PC-9 (cell line): ENCODE measurements around the gene PRSS56. TPM values are rescaled to one million over a fixed set of nuclear protein-coding genes. Genes with fewer than 3 reads are reported as not detected.

Experiments
- BruUV-seq: library from RNA; stranded (reverse); fragments of 400-500 nt; replicated peaks from 2 replicates; lab custom pipeline; 2021; lab: Mats Ljungman, UMichigan
- CTCF ChIA-PET: fragments of 300-600 bp; sonication (Branson Sonifier 250); formaldehyde crosslinking; loops from one replicate; lab custom pipeline; 2022; ENCODE audit warnings: antibody characterized with exemption; lab: Charles Lee
- POLR2A ChIA-PET: fragments of 300-600 bp; sonication (Branson Sonifier 250); formaldehyde crosslinking; loops from one replicate; lab custom pipeline; 2022; ENCODE audit warnings: antibody characterized with exemption; ENCODE audit not compliant: unreplicated experiment; lab: Charles Lee
- DNase-seq, 2 experiments: peaks; one replicate each; pipeline versions ENCODE4 v3.0.0 to v3.0.0-alpha.2; 2015 to 2022; ENCODE audit warnings: mixed read lengths in 1 of 2
- H2AFZ ChIP-seq: fragments of 200-600 bp; sonication (generic); 2 replicates; pipeline ENCODE4 v1.8.1; 2017; ENCODE audit warnings: antibody characterized with exemption
- H3F3A ChIP-seq: fragments of 200-600 bp; sonication (generic); 2 replicates; pipeline ENCODE4 v1.8.1; 2017; ENCODE audit warnings: antibody characterized with exemption, mild to moderate bottlenecking, low read depth; ENCODE audit not compliant: insufficient read depth
- H3K27ac ChIP-seq: fragments of 200-600 bp; sonication (generic); 2 replicates; pipeline ENCODE4 v1.6.1; 2016; ENCODE audit warnings: mixed run types
- H3K27me3 ChIP-seq: fragments of 200-600 bp; sonication (generic); 2 replicates; pipeline ENCODE4 v1.6.1; 2016; ENCODE audit warnings: low read depth, mixed run types; ENCODE audit not compliant: insufficient read depth
- H3K36me3 ChIP-seq: fragments of 200-600 bp; sonication (generic); 2 replicates; pipeline ENCODE4 v1.6.1; 2016; ENCODE audit warnings: low read depth, mixed run types
- H3K4me1 ChIP-seq: fragments of 200-600 bp; sonication (generic); replicated peaks from 2 replicates; pipeline ENCODE4 v1.6.1; 2016; ENCODE audit warnings: mixed run types; ENCODE audit not compliant: insufficient read depth
- H3K4me2 ChIP-seq: fragments of 200-600 bp; sonication (generic); 2 replicates; pipeline ENCODE4 v1.6.1; 2017; ENCODE audit warnings: mixed run types
- H3K4me3 ChIP-seq: fragments of 200-600 bp; sonication (generic); 2 replicates; pipeline ENCODE4 v1.6.1; 2016; ENCODE audit warnings: mixed run types
- H3K79me2 ChIP-seq: fragments of 200-600 bp; sonication (generic); 2 replicates; pipeline ENCODE4 v1.6.1; 2017; ENCODE audit warnings: low read depth, mixed run types
- H3K9me2 ChIP-seq: fragments of 200-600 bp; sonication (generic); 2 replicates; pipeline ENCODE4 v1.8.1; 2017; ENCODE audit warnings: mild to moderate bottlenecking; ENCODE audit not compliant: insufficient read depth
- H3K9me3 ChIP-seq: fragments of 200-600 bp; sonication (generic); 2 replicates; pipeline ENCODE4 v1.8.1; 2016; ENCODE audit warnings: low read depth; ENCODE audit not compliant: insufficient read depth
- H4K20me1 ChIP-seq: fragments of 200-600 bp; sonication (generic); 2 replicates; pipeline ENCODE4 v1.8.1; 2017; ENCODE audit not compliant: insufficient read depth
- EZH2 ChIP-seq: fragments of 200-600 bp; sonication (generic); IDR thresholded peaks from 2 replicates; pipeline ENCODE4 v1.8.0; 2017; ENCODE audit warnings: antibody characterized with exemption, low read depth
- intact Hi-C: fragments of 100-400 bp; cut with micrococcal nuclease; formaldehyde crosslinking; loops from one replicate; pipeline ENCODE4 v1.10.0; 2022; ENCODE audit not compliant: unreplicated experiment
- total RNA-seq: library from RNA; stranded (reverse); gene quantifications from 2 replicates; pipeline ENCODE4 v1.2.3, GENCODE V29; 2021
- TF ChIP-seq, protein P1 (sequence below): fragments of 200-600 bp; sonication (generic); conservative IDR thresholded peaks from 2 replicates; pipeline ENCODE4 v1.6.1; 2017; ENCODE audit warnings: mixed run types, antibody characterized with exemption, mild to moderate bottlenecking, moderate library complexity

The PRSS56 gene
- total RNA-seq, 1 experiment from 2014 or later: not detected

DNA sequence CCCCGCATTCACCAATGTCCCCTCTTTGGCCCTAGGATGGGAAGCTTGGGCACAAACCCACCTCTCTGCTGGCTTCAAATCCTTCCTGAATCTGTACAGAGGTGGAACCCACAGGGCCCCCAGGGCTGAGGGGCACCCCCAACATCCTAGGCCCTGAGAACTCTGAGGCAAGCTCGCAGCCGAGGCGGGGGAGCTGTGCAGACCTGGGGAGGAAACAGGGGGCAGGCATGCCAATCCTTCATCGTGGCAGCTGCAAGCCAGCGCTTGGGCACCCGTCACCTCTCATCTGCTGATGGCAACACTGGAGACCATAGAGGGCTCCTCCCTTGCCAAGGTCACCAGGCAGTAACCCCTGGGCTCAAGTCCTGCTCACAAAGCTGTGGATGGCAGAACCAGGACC is 43.4 kb upstream of the PRSS56 start:
- Histone ChIP-seq H4K20me1 (0 out of 2 replicates have a peak, but pooled peaks cover 4% of the 10 kb centered on the region), H3K4me1 (no peaks in the 10 kb centered on the region), H3K27me3 (peaks cover 85% of the 10 kb centered on the region), H3K27ac (no peak overlapping the region), H3K4me3 (no peak overlapping the region), H3K9me2 (no peaks in the 10 kb centered on the region), H3K4me2 (no peak overlapping the region), H3F3A (no peaks in the 10 kb centered on the region), H3K36me3 (no peaks in the 10 kb centered on the region), H2AFZ (no peak overlapping the region), H3K9me3 (no peaks in the 10 kb centered on the region), H3K79me2 (no peaks in the 10 kb centered on the region)
- DNase-seq: no peak
- no TSS peak for BruUV-seq
- CTCF ChIA-PET: no interaction called here
- TF ChIP-seq, protein P1, sequence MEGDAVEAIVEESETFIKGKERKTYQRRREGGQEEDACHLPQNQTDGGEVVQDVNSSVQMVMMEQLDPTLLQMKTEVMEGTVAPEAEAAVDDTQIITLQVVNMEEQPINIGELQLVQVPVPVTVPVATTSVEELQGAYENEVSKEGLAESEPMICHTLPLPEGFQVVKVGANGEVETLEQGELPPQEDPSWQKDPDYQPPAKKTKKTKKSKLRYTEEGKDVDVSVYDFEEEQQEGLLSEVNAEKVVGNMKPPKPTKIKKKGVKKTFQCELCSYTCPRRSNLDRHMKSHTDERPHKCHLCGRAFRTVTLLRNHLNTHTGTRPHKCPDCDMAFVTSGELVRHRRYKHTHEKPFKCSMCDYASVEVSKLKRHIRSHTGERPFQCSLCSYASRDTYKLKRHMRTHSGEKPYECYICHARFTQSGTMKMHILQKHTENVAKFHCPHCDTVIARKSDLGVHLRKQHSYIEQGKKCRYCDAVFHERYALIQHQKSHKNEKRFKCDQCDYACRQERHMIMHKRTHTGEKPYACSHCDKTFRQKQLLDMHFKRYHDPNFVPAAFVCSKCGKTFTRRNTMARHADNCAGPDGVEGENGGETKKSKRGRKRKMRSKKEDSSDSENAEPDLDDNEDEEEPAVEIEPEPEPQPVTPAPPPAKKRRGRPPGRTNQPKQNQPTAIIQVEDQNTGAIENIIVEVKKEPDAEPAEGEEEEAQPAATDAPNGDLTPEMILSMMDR: no peak
- intact Hi-C loops: no loop called here
- POLR2A ChIA-PET: no interaction called here

DNA sequence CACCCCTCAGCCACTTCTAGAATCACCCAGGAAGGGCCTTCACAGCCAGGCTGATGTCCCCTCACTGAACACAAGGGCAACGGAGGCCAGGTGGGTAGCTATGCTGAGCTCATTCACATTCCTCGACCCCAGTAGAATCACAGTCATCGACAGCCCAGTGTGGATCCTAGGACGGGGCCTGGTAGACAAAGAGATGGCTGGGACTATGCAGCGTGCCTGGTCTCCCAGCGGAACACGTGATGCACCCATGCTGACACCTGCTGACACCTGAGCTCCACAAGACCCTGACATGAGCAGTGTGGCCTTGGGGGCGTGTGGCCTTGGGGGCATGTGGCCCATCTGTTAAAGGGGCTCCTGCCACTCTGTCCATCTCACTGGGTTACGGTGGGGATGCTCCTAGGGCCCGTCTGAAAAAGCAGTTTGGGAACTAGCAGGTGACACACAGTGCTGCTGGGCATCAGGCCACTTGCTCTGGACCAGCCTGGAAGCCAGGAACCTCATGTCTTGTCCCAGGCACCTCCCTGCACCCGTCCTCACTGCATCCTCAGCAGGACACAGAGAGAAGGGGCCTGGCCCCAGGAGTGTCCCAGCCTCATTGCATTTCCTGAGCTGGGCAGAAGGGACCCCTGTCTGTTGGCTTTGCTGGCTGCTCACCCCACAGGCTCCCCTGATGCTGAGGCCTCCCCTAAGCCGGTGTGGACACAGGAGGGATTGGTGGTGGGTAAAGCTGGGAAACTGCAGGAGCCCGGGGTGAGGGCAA is 42.3 kb upstream of the PRSS56 start:
- no peak overlapping the region for H2AFZ ChIP-seq
- intact Hi-C loops: no loop called here

DNA sequence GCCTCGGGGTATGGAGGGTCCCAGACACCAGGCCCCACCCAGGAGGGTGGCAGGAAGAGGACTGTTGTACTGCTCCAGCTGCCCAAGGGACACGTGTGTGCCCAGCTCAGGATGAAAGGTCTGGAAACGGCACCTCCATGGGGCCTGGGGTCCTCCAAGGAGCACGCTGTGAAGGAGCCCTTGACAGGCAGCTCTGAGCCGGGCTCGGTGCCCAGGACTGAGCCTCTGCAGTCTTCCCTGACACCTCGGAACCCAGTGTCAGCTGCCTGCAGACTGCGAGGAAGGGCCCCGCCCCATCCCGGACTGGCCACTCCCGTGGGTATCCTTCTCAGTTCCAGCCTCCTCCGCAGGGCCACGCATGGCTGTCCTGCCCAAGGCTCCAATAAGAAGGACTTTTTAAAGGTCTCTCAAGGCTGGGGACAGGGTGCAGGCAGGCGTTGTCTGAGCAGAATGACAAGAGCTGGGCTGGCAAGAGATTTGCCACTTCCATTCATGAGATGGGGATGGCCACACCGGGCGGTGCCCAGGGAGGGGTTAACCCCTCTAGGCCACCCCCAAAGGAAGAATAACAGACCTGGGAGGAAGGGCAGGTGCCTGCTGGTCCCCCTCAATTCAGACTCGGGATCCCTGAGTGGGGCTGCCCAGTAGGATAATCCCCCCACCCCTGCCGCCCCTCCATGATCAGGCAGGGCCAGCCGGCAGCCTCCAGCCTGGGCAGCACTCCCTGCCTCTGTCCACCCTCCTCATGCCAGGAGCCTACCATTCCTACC is 41.4 kb upstream of the PRSS56 start:
- TF ChIP-seq, protein P1: no peak
- TF ChIP-seq EZH2: no peak
- H3K79me2 ChIP-seq: no peaks in the 10 kb centered on the region
- H4K20me1 ChIP-seq: 0 out of 2 replicates have a peak, but pooled peaks cover 4% of the 10 kb centered on the region
- no peak overlapping the region for H3K27ac ChIP-seq
- no TSS peak for BruUV-seq
- DNase-seq: no peak
- no peaks in the 10 kb centered on the region for H3K9me3 ChIP-seq
- H3K9me2 ChIP-seq: no peaks in the 10 kb centered on the region
- intact Hi-C loops: no loop called here
- no peak overlapping the region for H3K4me3 ChIP-seq
- no peaks in the 10 kb centered on the region for H3K4me1 ChIP-seq
- no peak overlapping the region for H3K4me2 ChIP-seq
- no peak overlapping the region for H2AFZ ChIP-seq
- no peaks in the 10 kb centered on the region for H3K36me3 ChIP-seq
- H3K27me3 ChIP-seq: peaks cover 72% of the 10 kb centered on the region
- ChIA-PET CTCF (no interaction called here), POLR2A (no interaction called here)
- no peaks in the 10 kb centered on the region for H3F3A ChIP-seq

More for the DNA sequence above, 42.3 kb upstream of the PRSS56 start:
- Histone ChIP-seq H3K4me1 (no peaks in the 10 kb centered on the region), H3F3A (no peaks in the 10 kb centered on the region), H4K20me1 (0 out of 2 replicates have a peak, but pooled peaks cover 4% of the 10 kb centered on the region), H3K4me3 (no peak overlapping the region), H3K4me2 (no peak overlapping the region), H3K79me2 (no peaks in the 10 kb centered on the region), H3K9me3 (no peaks in the 10 kb centered on the region), H3K27ac (no peak overlapping the region), H3K9me2 (no peaks in the 10 kb centered on the region), H3K36me3 (no peaks in the 10 kb centered on the region), H3K27me3 (peaks cover 80% of the 10 kb centered on the region)
- no peak for DNase-seq
- ChIA-PET POLR2A (no interaction called here), CTCF (no interaction called here)
- TF ChIP-seq, protein P1: no peak
- TF ChIP-seq EZH2: no peak
- BruUV-seq: no TSS peak
